ENCODE measurements around the gene LETM1.
A peak's percentile ranks its signal among the peaks of the same experiment; 100 is the strongest.

Gene LETM1

DNA sequence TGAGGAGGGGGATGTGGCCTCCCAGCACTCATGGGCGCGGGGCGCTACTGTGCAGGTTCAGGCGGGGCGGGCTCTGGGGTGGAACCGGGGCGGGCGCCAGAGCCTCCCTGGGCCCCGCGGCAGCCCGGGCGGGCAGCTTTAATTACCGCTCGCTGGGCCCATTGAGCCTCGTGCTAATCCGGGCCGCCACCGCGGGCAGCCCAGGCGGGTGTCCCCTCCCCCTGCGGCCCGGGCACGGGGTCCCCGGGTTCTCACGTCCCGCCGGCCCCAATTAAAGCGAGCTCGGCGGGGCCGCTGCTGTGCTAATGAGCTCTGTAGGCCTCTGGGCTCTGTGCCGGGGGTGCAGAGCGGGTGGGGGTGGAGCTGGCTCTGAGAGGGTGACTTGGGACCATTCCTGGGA is 85.7 kb downstream of the LETM1 start:
- Mint-ChIP-seq H3K36me3 (ENCODE audit: low read depth) (no peaks in the 10 kb centered on the region), H3K4me3 (no peak overlapping the region), H3K9me3 (no peaks in the 10 kb centered on the region), H3K27ac (no peak overlapping the region), H3K4me1 (peaks cover 9% of the 10 kb centered on the region), H3K27me3 (ENCODE audit: low read depth) (peaks cover 4% of the 10 kb centered on the region)
- TF ChIP-seq, protein P1, sequence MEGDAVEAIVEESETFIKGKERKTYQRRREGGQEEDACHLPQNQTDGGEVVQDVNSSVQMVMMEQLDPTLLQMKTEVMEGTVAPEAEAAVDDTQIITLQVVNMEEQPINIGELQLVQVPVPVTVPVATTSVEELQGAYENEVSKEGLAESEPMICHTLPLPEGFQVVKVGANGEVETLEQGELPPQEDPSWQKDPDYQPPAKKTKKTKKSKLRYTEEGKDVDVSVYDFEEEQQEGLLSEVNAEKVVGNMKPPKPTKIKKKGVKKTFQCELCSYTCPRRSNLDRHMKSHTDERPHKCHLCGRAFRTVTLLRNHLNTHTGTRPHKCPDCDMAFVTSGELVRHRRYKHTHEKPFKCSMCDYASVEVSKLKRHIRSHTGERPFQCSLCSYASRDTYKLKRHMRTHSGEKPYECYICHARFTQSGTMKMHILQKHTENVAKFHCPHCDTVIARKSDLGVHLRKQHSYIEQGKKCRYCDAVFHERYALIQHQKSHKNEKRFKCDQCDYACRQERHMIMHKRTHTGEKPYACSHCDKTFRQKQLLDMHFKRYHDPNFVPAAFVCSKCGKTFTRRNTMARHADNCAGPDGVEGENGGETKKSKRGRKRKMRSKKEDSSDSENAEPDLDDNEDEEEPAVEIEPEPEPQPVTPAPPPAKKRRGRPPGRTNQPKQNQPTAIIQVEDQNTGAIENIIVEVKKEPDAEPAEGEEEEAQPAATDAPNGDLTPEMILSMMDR (IDR thresholded peaks at IDR 0.05; ENCODE audit: unreplicated experiment in 3 of 3) = no peak

DNA sequence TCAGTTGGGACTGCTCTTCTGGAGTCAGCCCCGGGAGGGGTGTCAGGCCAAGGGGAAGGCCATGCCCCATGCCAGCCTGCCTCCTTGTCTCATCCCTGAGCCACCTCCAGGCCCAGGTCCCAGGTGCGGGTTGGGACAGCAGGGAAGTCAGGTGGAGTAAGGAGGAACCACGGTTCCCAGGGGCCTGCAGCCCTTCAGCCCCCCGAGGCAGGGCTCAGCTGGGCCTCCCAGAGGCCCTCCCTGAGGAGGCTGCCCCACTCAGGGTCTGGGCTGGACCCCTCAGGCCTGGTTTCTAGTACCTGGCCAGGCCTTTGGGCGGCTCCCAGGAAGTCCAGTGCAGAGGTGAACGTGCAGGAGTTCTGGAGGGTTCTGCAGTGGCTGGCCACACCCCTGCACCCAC is 86.3 kb downstream of the LETM1 start:
- TF ChIP-seq, protein P1 (IDR thresholded peaks at IDR 0.05; ENCODE audit: unreplicated experiment in 3 of 3) = no peak
- H3K27me3 Mint-ChIP-seq (ENCODE audit: low read depth) = peaks cover 8% of the 10 kb centered on the region
- H3K27ac Mint-ChIP-seq = peak overlapping the region in 1 of 3 experiments; percentile 24
- no peak overlapping the region for H3K4me3 Mint-ChIP-seq
- no peaks in the 10 kb centered on the region for H3K36me3 Mint-ChIP-seq (ENCODE audit: low read depth)
- peaks cover 9% of the 10 kb centered on the region for H3K4me1 Mint-ChIP-seq
- no peaks in the 10 kb centered on the region for H3K9me3 Mint-ChIP-seq

DNA sequence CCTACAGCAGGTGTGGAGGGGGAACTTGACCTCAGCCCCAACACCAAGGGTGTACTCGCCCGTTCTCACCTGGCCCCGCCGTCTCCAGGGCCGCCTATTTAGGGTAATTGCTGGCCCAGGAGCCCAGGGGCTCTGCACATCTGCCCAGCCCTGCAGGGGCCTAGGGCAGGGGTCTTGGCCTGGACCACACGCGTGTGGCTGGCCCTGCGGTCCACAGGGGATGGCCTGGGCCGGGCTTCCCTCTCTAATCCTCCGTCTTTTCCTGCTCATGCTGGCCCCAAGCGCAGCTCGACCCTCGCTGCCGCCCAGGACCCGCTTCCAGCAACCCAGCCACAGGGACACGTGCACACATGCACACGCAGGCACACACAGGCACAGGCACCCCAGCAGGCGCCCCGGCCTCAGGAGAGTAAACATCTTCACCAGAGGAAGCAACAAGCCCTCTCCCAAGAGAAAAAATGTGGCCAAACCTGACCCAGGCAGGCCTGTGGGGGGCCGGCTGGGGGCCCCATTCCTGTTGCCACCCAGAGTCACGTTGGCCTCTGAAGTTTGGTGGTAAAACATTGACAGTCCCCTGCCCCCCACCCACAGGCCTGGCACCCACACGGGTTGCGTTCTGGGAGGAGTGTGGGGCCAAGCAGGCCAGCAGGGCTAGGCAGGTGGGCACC is 87.5 kb downstream of the LETM1 start:
- TF ChIP-seq, protein P1 (IDR thresholded peaks at IDR 0.05; ENCODE audit: unreplicated experiment in 3 of 3) = no peak
- peaks cover 5% of the 10 kb centered on the region for H3K4me1 Mint-ChIP-seq
- peak overlapping the region; percentile 73 to 90 (median 76) for H3K27ac Mint-ChIP-seq
- no peaks in the 10 kb centered on the region for H3K9me3 Mint-ChIP-seq
- H3K36me3 Mint-ChIP-seq (ENCODE audit: low read depth) = no peaks in the 10 kb centered on the region
- peaks cover 8% of the 10 kb centered on the region for H3K27me3 Mint-ChIP-seq (ENCODE audit: low read depth)
- H3K4me3 Mint-ChIP-seq = peak overlapping the region; percentile 72 to 83 (median 83)

DNA sequence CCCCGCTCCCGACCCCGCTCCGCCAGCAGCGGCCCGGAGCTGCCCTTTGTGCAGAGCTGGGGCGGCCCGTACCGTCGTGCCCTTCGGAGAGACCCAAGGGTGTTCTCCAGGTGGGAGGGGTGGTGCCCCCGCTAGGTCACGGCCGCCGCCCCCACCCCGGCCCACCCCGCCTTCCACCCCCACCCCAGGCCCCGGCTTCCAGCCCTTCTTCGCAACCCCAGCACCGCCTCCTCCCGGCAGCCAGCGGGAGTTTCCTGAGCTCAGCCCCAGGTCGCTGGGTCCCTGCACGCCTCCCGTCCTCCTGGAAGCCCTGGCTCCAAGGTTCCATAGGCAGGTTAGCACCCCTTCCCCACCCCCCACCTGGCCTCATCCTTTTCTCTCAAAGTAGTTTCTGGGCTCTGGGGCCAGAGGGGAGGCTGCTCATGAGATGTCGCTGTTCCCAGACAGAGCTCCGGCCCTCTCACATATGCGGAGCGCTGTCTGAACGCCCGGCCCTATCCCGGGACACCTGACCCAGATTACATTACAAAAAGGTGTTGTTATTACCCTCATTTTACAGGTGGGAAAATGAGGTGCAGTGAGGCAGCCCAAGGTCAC is 88.1 kb downstream of the LETM1 start:
- Mint-ChIP-seq H3K4me1 (peaks cover 5% of the 10 kb centered on the region), H3K36me3 (ENCODE audit: low read depth) (no peaks in the 10 kb centered on the region), H3K9me3 (no peaks in the 10 kb centered on the region), H3K27me3 (ENCODE audit: low read depth) (peaks cover 8% of the 10 kb centered on the region), H3K4me3 (peak overlapping the region; percentile 48 to 78 (median 52)), H3K27ac (peak overlapping the region in 2 of 3 experiments; percentile 76 to 90)
- TF ChIP-seq, protein P1 (IDR thresholded peaks at IDR 0.05; ENCODE audit: unreplicated experiment in 3 of 3) = peak; percentile 30 to 43 (median 38)

DNA sequence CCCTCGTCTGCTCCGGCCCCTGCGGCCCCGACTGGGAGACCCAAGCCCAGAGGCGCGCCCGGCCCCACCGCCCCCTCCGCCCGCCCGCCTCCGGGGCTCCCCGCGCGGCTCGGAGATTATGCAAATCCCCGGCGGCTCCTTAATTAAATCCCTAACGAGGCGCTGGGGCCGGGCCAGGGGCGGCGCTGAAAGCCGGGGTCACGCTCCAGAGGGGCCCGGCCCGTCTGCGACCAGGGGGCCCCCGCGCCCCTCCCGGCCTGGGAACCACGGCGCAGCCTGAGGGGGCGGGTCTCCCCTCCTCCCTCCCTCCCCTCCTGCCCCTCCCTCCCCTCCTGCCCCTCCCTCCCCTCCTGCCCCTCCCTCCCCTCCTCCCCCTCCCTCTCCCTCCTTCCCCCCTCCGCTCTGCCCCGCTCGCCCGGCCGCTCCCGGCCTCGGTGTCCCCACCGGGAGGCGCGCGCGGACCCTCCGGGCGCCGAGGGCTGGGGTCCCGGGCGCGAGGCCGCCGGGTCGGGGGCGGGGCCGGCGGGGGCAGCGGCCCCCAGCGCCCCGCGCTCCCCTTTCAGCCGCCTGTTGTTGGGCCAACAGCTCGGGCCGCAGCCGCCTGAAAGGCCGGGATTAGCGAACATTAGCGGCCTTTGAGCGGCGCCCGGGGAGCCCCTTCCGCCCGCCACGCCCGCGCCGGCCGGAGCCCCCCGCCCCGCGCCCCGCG is 88.7 kb downstream of the LETM1 start:
- H3K9me3 Mint-ChIP-seq = no peaks in the 10 kb centered on the region
- no peaks in the 10 kb centered on the region for H3K36me3 Mint-ChIP-seq (ENCODE audit: low read depth)
- TF ChIP-seq, protein P1 (IDR thresholded peaks at IDR 0.05; ENCODE audit: unreplicated experiment in 3 of 3) = no peak
- H3K27me3 Mint-ChIP-seq (ENCODE audit: low read depth) = peaks cover 8% of the 10 kb centered on the region
- no peak overlapping the region for H3K4me3 Mint-ChIP-seq
- H3K4me1 Mint-ChIP-seq = peaks cover 5% of the 10 kb centered on the region
- no peak overlapping the region for H3K27ac Mint-ChIP-seq

All from nephron (organoid).